ENCODE data around the gene ALPK3.

Gene ALPK3

GRCh38 chr15:84785053-84785452 lies 32.1 kb upstream of the ALPK3 start:
- TF ChIP-seq YY1 (IDR thresholded peaks at IDR 0.05; ENCODE audit: low read depth) (no peak), MAX (IDR thresholded peaks at IDR 0.05) (no peak), EP300 (IDR thresholded peaks at IDR 0.05; ENCODE audit: borderline replicate concordance) (no peak), REST (IDR thresholded peaks at IDR 0.05; ENCODE audit: low read depth) (no peak), RAD21 (IDR thresholded peaks at IDR 0.05; ENCODE audit: low read depth) (no peak), NFIC (IDR thresholded peaks at IDR 0.05) (no peak), USF1 (IDR thresholded peaks at IDR 0.05) (no peak), CEBPB (IDR thresholded peaks at IDR 0.05) (no peak), EGR1 (IDR thresholded peaks at IDR 0.05) (no peak), TAF1 (IDR thresholded peaks at IDR 0.05; ENCODE audit: low read depth) (no peak), TEAD4 (IDR thresholded peaks at IDR 0.05) (no peak), TCF12 (IDR thresholded peaks at IDR 0.05; ENCODE audit: low read depth) (no peak), ZBTB7A (IDR thresholded peaks at IDR 0.05; ENCODE audit: low read depth) (no peak), FOXM1 (IDR thresholded peaks at IDR 0.05; ENCODE audit: borderline replicate concordance, low read depth) (no peak), CREB1 (IDR thresholded peaks at IDR 0.05; ENCODE audit: low read depth) (no peak)

GRCh38 chr15:84788500-84788899 lies 28.7 kb upstream of the ALPK3 start:
- TF ChIP-seq TEAD4 (IDR thresholded peaks at IDR 0.05) = no peak
- no peak for TF ChIP-seq TCF12 (IDR thresholded peaks at IDR 0.05; ENCODE audit: low read depth)
- TF ChIP-seq CREB1 (IDR thresholded peaks at IDR 0.05; ENCODE audit: low read depth) = no peak
- TF ChIP-seq USF1 (IDR thresholded peaks at IDR 0.05) = no peak
- TF ChIP-seq RAD21 (IDR thresholded peaks at IDR 0.05; ENCODE audit: low read depth) = no peak
- no peak for TF ChIP-seq EP300 (IDR thresholded peaks at IDR 0.05; ENCODE audit: borderline replicate concordance)
- no peak for TF ChIP-seq MAX (IDR thresholded peaks at IDR 0.05)
- no peak for TF ChIP-seq NFIC (IDR thresholded peaks at IDR 0.05)
- TF ChIP-seq TAF1 (IDR thresholded peaks at IDR 0.05; ENCODE audit: low read depth) = no peak

GRCh38 chr15:84789762-84790161 lies 27.4 kb upstream of the ALPK3 start:
- no peak for TF ChIP-seq CREB1 (IDR thresholded peaks at IDR 0.05; ENCODE audit: low read depth)
- no peak for TF ChIP-seq YY1 (IDR thresholded peaks at IDR 0.05; ENCODE audit: low read depth)
- TF ChIP-seq CEBPB (IDR thresholded peaks at IDR 0.05) = no peak
- no peak for TF ChIP-seq TAF1 (IDR thresholded peaks at IDR 0.05; ENCODE audit: low read depth)
- TF ChIP-seq ZBTB7A (IDR thresholded peaks at IDR 0.05; ENCODE audit: low read depth) = no peak
- no peak for TF ChIP-seq TEAD4 (IDR thresholded peaks at IDR 0.05)
- TF ChIP-seq FOXM1 (IDR thresholded peaks at IDR 0.05; ENCODE audit: borderline replicate concordance, low read depth) = no peak
- no peak for TF ChIP-seq REST (IDR thresholded peaks at IDR 0.05; ENCODE audit: low read depth)
- TF ChIP-seq NFIC (IDR thresholded peaks at IDR 0.05) = no peak
- no peak for TF ChIP-seq EGR1 (IDR thresholded peaks at IDR 0.05)
- TF ChIP-seq EP300 (IDR thresholded peaks at IDR 0.05; ENCODE audit: borderline replicate concordance) = no peak
- no peak for TF ChIP-seq MAX (IDR thresholded peaks at IDR 0.05)
- no peak for TF ChIP-seq USF1 (IDR thresholded peaks at IDR 0.05)
- no peak for TF ChIP-seq TCF12 (IDR thresholded peaks at IDR 0.05; ENCODE audit: low read depth)
- TF ChIP-seq RAD21 (IDR thresholded peaks at IDR 0.05; ENCODE audit: low read depth) = no peak

- TF ChIP-seq REST (IDR thresholded peaks at IDR 0.05; ENCODE audit: low read depth) (no peak), TEAD4 (IDR thresholded peaks at IDR 0.05) (no peak), TAF1 (IDR thresholded peaks at IDR 0.05; ENCODE audit: low read depth) (no peak), TCF12 (IDR thresholded peaks at IDR 0.05; ENCODE audit: low read depth) (no peak), YY1 (IDR thresholded peaks at IDR 0.05; ENCODE audit: low read depth) (no peak), CREB1 (IDR thresholded peaks at IDR 0.05; ENCODE audit: low read depth) (no peak)
Measured at GRCh38 chr15:84790676-84791075, 26.5 kb upstream of the ALPK3 start.

Data from Ishikawa (cell line).